ENCODE results near the gene EFEMP1. TPM values are rescaled to one million over a fixed set of nuclear protein-coding genes. Genes with fewer than 3 reads are reported as not detected.
A peak's percentile ranks its signal among the peaks of the same experiment; 100 is the strongest.

Gene EFEMP1, protein sequence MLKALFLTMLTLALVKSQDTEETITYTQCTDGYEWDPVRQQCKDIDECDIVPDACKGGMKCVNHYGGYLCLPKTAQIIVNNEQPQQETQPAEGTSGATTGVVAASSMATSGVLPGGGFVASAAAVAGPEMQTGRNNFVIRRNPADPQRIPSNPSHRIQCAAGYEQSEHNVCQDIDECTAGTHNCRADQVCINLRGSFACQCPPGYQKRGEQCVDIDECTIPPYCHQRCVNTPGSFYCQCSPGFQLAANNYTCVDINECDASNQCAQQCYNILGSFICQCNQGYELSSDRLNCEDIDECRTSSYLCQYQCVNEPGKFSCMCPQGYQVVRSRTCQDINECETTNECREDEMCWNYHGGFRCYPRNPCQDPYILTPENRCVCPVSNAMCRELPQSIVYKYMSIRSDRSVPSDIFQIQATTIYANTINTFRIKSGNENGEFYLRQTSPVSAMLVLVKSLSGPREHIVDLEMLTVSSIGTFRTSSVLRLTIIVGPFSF
- total RNA-seq, result 75.8 TPM

DNA sequence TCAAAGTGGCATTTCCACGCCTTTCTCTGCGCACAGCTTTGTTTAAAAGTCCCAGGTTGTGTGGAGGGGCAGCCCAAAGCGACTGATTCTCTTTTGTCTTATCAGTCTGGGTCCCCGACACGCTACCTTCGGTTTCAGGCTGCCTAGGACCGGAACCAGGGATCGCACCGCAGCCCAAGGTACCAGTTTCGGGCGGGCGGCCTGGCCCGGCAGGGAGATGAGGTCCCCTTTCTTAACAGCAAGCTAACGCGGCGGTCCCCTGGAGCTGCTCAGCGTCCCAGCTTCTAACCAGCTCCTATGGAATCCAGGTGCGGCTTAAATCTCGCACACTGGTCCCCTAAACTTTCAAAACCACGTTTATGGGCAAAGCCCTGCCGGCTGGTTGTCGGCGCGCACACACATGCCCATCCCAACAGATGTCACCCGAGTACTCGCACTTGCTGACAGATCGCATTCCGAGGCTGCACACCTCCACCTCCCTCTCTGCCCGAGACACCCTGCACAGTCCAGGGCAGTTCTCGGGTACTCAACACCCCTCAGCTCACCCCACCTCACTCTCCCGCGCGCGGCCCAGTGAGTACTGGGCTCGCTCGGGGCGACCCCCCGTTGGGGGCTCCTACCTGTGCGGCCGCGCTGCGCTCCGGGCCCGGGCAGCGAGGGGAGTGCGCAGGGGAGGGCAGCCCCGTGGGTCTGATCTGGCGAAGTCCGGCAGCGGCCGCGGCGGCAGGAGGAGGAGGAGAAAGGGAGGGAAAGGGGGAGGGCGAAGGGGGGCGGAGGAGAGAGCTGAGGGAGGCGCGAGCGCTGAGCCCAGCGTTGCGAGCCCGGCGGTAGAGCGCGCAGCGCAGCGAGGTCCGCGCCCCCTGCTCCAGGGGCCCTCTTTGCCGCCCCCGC, at the start of gene EFEMP1:
Gene EFEMP1 (minus strand): TSS at position 692 of the 891 bp plus-strand sequence. CDS start 1,342 bp downstream, outside the sequence.
- DNase-seq, result peak; percentile 66

DNA sequence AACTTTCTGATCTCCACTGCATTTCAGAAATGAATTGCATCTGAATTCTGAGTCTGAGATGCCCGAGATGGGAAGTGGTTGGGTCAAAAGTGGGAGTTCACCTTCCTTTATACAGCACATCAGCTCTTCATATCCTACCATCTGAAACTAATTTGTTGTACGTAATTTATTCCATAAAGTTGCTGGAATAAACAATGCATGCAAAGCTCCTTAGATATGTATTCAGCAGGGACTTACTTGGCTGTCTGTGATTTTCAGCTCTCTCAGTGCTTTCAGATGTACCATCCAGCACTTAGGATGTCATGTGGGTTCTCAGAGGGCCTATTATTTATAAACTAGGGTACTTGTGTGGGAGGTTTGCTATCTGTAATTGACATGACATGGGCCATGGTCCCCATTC, 46.9 kb upstream of the EFEMP1 start:
- DNase-seq, result peak; percentile 43

DNA sequence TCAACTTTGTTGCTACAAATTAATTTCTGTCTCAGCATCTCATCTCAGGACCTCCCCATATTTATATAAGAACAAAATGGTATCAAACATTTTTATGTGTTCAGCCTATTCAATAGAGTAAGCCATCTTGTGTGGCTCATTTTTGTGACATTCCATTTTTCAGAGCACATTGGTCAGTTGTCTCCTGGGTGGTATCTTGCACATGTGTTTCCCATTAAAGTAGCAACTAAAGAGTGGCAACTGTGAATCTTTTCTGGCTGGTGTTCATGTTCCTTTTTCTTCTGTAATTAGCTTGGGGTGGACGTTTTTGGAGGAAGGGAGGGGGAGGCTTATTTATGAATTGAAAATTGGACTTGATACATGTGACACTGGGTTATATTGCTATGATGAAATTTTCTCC, 45.4 kb upstream of the EFEMP1 start:
- DNase-seq, result no peak

DNA sequence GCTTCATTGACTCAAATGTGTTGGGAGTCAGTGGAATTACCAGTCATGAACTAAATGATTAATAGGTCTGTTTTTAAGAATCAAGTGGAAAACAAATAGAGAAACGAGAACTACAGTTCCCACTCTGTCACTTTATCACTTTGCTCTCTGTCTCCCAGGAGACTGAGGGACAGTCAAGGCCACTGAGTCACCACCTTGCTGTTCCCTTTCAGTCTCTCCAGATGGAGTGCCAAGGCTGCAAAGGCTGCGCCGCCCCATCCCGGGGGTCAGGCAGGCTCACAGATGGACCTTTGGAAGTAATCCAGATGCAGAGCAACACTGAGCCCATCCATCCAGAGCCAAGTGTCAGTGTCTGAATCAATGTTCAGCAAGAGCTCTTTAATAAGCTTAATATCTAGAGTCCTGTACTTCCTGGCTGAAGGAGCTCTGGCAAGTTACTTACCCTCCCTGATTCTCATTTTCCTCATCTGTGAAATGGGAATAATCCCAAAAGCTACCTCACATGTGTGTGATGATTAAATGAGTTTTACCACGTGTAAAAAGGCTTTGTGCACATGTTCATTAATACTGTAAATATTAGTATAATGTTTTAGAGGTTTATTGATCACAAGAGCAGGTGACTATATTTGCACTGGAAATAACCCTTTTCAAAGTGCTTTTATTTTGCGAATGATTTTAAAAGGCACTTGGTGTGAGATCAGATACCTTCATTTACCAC, 43.0 kb upstream of the EFEMP1 start:
- DNase-seq, result no peak

DNA sequence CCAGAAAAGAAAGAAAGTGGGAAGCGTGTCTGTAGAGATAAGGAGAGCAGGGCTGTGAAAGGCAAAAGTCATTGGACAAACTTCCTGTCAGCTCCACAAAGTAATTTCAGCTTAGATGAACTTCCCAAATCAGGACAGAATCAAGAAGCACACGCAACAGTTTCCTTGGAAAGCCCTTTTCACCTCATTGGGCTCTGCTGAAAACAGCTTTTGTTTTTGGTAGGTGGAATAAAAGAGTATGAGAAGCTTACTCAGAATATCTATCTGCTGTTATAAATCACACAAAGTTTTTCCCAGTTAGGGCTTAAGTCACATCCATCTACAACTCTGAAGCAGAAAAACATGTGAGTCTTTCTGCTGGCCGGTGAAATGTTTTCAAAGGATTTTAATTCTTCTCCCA, 42.4 kb upstream of the EFEMP1 start:
- no peak for DNase-seq

DNA sequence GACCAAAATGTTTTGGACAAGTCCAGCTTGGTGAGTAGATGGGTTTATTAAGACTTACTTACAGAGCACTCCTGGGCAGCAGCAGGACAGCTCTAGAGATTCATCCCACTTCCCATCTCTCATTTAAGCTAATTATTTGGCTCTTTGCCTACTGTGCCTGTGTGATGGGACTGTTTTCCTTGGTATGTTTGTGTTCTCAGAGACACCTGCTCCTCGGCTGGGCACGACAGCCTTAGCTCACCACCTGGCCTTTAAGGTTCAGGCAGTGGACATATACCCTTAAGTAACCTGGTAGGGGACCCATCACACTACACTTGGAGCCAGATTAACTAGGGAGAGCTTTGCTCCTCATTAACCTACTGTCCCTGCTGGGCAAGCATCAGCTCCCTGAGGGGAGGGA, 41.7 kb upstream of the EFEMP1 start:
- no peak for DNase-seq

DNA sequence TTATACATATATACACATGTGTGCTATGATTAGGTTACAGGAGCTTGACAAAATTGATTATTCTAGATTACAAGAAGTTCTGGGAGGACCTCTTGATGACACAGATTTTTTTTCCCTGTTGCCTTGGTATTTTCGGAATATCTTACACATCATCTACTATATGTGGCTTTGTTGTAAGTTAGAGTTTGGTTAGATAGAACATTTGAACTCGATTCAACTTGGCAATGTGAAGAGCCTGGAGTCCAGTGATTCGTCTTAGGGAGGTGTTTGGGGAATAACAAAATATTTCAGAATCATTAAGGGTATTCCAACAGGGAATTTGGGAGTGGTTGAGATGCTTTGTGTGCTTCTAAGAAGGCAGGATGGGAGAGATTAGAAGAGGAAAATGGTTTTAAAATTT, 39.3 kb upstream of the EFEMP1 start:
- no peak for DNase-seq

DNA sequence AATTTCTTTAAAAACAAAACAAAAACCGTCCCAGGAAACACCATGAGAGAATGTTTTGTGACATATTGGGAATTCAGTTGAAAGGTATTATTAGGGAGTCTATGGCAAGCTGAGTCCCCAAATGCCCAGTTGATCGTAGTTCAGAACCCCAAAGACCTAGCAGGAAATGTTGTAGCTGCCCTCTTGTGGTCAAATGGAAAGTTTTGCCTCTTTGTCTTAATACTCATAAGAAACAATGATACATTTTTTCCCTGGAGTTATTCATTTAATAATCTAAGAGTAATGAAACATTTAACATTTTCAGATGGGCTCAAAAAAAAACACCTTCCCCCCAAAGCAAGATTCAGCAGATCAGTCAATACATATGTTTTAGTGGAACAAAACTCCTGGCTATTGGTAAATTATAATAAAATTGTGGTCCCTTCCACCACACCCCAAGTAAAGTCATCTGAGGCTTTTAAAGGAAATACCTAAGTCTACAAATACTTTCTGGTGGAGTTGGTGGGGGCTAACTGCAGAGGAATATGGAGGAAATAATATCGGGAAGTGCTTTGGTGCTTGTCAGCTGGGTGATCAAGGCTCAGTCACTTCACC, 37.8 kb upstream of the EFEMP1 start:
- DNase-seq, result peak; percentile 53

DNA sequence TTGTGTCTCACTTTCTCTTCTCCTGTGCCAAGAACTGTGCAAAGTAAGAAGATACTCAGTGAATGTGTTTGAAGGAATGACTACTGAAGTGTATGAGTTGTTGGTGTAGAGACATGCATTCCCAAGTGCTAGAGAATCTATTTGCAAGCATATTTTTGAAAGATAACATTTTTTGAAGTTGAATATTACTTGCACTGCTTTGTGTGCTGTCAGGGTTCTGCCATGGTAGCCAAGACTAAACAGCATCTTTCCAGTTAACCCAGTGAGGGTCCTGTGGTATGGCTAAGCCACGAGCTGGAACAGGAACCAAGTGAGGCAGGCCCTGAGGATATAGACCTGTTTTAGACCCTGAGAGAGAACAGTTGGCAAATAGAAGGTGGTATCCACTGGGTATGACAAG, 35.2 kb upstream of the EFEMP1 start:
- DNase-seq, result no peak

DNA sequence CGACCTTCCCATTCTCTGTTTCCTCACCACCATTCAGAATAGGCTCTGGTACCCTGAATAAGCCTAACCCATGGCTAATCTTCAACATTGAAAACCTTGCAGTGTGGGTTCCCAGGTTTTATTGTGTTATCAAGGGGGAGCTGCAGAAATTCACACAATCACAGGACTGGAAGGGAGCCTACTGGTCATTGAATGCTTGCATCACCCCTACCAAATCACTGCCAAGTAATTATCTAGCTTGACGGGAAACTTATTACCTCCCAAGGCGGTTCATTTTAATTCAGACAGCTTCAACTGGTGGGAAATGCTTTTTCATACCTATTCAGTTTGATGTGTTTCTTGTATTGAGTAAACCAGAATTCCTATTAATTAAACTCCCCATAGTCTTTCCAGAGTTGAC, 33.6 kb upstream of the EFEMP1 start:
- DNase-seq, result no peak

DNA sequence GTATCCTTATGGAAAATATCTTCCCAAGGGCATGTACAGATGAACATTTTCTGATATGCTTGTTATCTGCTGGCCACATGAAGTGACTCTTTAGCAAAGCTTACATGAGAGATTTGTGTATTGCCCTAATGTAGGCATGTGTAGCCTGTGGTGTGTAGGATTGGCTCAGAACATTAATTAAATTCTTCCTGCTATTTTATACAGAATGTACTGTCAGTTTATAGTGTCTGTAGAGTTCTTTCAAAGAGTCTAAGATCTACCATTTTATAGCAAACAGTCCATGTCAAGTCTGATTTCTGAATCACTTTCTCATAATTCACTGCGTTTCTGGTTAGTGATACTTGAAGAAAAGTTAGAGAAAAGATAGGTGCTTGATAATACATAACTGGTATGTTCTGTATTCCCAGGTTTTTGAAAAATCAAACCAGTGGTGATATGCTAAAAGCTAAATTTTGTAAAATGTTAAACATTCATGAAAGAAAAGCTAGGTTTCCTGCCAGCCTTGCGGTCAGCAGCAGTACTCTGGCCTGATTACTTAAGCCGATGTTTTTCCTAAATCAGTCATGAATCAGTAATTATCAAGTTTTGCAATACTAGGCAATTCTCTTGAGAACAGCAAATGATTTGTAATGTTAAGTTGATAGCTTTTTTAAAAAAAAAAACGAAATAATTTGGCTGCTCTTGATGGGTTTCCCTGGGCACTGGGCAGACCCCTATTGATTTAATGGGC, 30.9 kb upstream of the EFEMP1 start:
- DNase-seq, result no peak

DNA sequence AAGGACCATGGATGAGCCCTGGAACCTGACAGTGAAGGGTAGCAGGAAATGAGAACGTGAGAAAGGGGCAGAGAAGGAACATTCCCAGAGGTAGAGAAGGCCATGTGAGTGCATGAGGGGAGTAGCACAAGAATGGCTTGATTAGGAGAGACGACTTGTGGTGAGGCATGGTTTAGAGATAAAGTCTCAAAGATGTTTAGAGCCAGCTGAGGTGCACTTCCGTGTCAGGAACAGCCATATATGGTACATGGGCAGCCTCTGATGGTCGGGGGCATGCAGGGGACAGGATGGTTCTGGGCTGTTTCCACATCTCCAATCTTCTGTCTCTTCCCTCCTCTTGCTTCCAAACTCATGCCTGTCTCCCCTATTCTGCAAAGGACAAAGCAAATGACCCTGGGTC, 28.8 kb upstream of the EFEMP1 start:
- DNase-seq, result no peak

DNA sequence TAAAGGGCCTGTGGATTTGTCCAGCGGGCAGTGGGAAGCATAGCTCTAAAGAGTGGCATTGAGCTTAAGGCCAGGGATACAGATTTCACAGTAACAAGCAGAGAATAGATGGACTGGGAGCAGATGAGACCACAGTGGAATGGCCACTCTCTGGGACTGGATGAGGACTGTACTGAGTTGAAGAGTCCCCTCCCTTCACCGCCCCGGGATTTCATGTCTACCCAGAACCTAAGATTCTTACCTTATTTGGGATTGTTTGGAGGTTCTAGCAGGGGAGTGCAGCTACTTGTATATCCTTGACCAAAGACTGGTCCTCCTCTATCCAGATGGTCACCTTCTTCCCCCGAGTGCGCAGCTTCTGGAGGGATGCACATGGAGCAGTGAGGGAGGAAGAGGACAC, 28.0 kb upstream of the EFEMP1 start:
- no peak for DNase-seq

DNA sequence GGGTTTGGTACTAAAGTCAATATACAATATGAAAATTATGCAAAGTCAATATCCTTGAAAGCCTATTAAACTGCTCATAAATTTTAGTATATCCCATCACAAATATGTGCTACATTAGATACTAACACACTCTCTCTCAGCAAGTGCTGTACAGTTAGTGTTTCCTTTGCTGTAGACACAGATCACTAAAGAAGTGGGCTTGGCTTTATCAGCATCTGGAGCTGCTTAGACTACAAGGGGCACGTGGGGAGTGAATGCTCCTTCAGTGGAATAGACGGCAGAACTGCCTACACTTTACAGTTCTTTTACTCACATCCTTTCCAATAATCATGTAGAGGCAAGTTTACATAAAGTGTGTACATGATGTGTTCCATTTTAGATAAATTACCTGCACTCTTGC, 26.0 kb upstream of the EFEMP1 start:
- no peak for DNase-seq

DNA sequence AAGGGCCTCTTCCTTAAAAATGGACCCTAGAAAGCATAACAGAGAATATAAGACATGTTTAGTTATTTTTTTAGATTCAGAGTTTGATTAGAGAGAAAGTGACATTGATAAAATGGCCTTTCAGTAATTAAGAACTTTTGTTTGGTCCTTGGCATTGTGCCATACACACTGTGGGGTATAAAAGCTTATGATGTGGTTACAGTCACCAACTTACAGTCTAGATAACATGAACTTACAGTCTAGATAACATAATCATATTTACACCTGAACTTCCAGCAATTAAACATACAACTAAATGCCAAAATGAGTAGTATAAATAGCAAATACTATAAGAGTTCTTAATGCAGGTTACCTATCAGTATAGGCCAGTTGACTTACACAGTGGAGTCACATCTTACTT, 25.6 kb upstream of the EFEMP1 start:
- no peak for DNase-seq

DNA sequence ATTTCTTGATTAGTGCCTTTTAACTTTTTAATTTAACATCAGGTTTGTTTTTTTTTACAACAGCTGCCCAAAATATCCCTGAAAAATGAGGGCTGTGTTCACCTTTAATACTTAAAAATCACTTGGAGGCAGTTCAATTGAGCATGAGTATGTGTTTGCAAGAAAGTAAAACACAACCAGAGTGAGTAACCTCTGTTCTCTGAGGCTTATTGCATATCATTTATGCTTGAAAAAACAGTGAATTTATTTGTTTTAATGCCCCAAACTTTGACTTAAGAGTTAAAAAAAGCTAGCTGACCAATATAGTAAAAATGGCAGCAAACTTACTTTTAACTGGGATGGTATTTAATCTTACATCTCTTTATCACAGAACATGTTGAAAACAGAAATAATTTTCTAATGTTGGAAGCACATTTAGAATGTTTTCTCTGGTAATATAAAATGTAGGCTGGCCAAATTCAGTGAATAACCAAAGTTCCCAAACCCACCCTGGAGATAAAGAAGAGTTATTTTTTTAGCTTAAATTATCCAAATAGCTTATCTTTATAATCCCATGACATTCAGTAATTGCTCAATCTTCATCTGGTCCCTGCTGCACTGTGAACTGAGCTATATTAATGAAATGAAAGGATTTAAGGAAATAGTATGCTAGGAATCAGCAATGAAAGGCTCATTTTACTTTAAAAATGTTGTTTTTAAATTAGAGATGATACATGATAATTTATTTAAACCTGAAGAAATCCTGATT, 24.8 kb upstream of the EFEMP1 start:
- DNase-seq, result no peak

DNA sequence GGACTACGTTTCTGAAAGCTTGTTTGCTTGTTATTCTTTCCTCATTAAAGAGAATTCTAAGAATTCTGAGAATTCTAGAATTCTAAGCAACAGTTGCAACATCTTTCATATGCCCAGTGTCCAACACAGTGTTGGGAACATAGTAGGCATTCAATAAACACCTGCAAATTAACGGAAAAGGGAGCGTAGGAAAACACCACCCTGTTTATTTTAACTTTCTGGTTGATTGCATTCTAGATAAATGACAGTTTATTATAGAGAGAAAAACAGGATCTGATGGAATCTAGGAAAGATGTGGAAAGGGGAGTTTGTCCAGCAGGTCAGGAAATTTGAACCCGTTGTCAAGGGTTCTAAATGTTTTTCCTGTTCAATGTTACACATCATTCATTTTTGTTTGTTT, 24.2 kb upstream of the EFEMP1 start:
- DNase-seq, result no peak

DNA sequence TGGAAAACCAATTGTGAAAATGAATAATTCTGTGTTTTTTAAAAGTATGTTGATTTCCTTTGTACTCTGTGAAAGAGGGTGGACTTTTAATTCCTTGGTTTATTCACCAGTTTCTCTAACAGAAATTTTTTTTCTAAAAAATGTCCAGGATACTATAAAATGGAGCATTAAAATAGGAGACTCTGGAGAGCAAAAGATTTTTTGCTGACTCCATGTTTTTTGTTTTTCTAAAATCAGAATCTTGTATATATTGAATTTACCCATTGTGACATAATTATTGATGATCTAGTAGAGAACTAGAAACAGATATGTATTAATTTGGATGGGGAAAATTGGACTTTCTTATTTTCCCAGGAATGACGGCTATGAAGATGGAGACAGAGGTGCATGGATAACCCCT, 23.2 kb upstream of the EFEMP1 start:
- DNase-seq, result no peak

DNA sequence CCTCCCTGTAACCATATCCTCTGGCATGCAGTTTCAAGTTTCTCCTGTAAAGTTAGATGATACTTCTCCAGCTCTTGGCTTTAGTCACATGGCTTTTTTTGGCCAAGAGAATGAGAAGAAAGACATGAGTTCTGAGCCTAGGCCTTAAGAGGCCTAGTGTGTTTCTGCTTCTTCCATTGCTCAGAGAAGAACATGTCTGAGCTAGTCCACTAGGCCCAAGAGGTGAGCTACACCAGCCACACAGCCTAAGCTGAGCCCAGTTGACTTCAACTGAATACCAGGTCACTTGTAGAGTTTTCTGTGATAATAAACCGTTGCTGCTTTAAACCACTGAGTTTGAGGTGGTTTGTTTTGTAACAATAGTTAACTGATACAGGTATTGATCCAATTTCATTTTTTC, 19.9 kb upstream of the EFEMP1 start:
- no peak for DNase-seq

DNA sequence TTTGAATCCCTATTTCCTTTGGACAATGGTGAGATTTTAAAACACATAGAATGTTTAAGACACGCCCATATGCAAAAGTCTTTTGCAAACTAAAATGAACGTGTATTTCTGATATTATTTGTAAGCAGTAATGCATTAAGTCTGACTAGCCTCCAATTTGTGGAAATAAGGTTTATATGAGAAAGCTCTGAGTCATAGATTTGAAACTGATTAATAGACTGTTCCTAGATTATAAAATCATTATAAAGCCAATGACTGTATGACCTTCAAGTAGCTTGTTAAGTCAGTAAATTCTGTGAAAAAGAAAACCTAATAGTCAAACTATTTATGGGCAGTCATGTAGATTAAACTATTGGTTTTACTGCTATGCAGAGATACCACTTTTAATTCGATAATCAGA, 12.8 kb upstream of the EFEMP1 start:
- DNase-seq, result no peak

DNA sequence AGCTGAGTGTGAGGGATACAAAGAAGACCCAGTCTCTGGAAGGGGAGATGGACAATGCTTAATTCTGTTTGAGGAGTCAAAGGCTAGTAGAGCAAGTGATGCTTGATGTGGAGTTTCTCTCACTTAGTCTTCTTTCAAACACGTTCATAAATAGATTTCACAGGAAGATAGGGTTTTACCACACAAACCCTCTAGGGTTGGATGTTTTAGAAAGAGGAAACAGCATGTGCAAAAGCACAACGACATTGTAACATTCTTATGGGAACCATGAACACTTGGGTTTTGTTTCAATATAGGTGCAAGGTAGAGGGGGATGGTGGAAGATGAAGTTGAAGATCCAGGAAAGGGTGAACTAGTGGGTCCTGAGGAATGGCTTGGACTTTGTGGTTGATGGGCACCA, 10.8 kb upstream of the EFEMP1 start:
- no peak for DNase-seq
